HFFc6 (cell line): ENCODE results near the gene ATP1A3. TPM values are rescaled to one million over a fixed set of nuclear protein-coding genes. Genes with fewer than 3 reads are reported as not detected.
A peak's percentile ranks its signal among the peaks of the same experiment; 100 is the strongest.
"Not testable (repeated sequence)": the region's sequence is repeated elsewhere in the genome, so short reads cannot be mapped to it uniquely, and the experiment has no call there.

Experiments used
- DNase-seq: peaks from one replicate; pipeline ENCODE4 v3.0.0-alpha.2; 2018
- H3K27ac Mint-ChIP-seq: 2 replicates; pipeline ENCODE4 v1.8.0; 2020; ENCODE audit warnings: mild to moderate bottlenecking, mixed read lengths
- H3K27me3 Mint-ChIP-seq: 2 replicates; pipeline ENCODE4 v1.8.0; 2021; ENCODE audit warnings: mild to moderate bottlenecking, moderate library complexity, mixed read lengths; ENCODE audit not compliant: insufficient read depth
- H3K36me3 Mint-ChIP-seq: 2 replicates; pipeline ENCODE4 v1.8.0; 2021; ENCODE audit warnings: low read depth, mixed read lengths
- H3K4me1 Mint-ChIP-seq: 2 replicates; pipeline ENCODE4 v1.8.0; 2020; ENCODE audit warnings: low read depth, mixed read lengths
- H3K4me3 Mint-ChIP-seq: 2 replicates; pipeline ENCODE4 v1.8.0; 2020; ENCODE audit warnings: mild to moderate bottlenecking, moderate library complexity, mixed read lengths
- H3K9me3 Mint-ChIP-seq: 2 replicates; pipeline ENCODE4 v1.8.0; 2020; ENCODE audit warnings: mild to moderate bottlenecking, mixed read lengths
- total RNA-seq, 6 experiments: library from RNA; stranded (reverse); fragmentation: NEBNext Ultra II Directional; extraction: Animal tissue kit (Norgen Biotek cat#: 25700); gene quantifications; 2 replicates in 1 of 6; 3 replicates in 5 of 6; pipeline ENCODE4 v1.2.3, GENCODE V29; 2021
- TF ChIP-seq, protein P1 (sequence below): fragments of 200-600 bp; sonication (generic); IDR thresholded peaks from 2 replicates; pipeline ENCODE4 v1.5.0; 2021; ENCODE audit warnings: antibody characterized with exemption, mild to moderate bottlenecking

Gene ATP1A3
- total RNA-seq, 6 experiments from 2014 or later, result 0.10 to 0.66 (median 0.33) TPM; not detected in 2

DNA sequence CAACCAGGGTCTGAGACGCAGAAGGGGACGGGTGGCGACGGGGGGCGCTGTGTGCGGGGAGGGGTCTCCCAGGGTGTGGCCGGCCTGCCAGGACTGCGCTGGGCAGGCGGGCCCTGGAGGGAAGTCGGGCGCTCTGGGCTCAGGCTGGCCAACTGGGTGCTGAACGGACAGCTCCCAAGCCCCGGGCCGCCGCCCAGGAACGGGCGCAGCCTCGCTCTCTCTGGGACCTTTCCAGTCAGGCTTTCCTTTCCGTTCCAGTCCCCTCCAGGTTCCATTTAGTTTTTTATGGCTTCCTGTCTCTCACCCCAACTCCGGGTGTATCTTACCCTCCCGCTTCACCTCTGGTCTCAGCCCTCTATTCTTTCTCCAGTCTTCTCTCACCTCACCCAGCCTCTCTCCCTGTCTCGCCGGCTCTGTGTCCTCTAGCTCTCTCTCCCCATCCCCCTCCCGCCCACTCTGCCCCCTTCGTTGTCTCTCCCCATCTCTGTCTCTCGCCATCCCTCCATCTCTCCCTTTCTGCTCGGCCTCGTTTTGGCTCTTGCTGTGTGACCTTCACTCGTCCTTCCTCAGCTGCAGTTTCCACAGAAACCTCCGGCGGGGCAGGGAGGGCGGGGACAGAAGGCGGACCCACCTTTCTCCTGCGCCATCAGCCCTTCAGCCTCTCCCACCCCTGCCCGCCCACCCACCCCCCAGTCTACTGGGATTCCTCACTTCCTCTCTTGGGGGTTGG lies 3.3 kb upstream of the ATP1A3 start:
- Mint-ChIP-seq H3K4me3 (no peak overlapping the region), H3K36me3 (no peaks in the 10 kb centered on the region), H3K27me3 (peaks cover 52% of the 10 kb centered on the region), H3K4me1 (0 out of 2 replicates have a peak, but pooled peaks cover 4% of the 10 kb centered on the region), H3K9me3 (no peaks in the 10 kb centered on the region), H3K27ac (no peak overlapping the region)
- TF ChIP-seq, protein P1, sequence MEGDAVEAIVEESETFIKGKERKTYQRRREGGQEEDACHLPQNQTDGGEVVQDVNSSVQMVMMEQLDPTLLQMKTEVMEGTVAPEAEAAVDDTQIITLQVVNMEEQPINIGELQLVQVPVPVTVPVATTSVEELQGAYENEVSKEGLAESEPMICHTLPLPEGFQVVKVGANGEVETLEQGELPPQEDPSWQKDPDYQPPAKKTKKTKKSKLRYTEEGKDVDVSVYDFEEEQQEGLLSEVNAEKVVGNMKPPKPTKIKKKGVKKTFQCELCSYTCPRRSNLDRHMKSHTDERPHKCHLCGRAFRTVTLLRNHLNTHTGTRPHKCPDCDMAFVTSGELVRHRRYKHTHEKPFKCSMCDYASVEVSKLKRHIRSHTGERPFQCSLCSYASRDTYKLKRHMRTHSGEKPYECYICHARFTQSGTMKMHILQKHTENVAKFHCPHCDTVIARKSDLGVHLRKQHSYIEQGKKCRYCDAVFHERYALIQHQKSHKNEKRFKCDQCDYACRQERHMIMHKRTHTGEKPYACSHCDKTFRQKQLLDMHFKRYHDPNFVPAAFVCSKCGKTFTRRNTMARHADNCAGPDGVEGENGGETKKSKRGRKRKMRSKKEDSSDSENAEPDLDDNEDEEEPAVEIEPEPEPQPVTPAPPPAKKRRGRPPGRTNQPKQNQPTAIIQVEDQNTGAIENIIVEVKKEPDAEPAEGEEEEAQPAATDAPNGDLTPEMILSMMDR, result no peak
- peak; percentile 10 for DNase-seq

DNA sequence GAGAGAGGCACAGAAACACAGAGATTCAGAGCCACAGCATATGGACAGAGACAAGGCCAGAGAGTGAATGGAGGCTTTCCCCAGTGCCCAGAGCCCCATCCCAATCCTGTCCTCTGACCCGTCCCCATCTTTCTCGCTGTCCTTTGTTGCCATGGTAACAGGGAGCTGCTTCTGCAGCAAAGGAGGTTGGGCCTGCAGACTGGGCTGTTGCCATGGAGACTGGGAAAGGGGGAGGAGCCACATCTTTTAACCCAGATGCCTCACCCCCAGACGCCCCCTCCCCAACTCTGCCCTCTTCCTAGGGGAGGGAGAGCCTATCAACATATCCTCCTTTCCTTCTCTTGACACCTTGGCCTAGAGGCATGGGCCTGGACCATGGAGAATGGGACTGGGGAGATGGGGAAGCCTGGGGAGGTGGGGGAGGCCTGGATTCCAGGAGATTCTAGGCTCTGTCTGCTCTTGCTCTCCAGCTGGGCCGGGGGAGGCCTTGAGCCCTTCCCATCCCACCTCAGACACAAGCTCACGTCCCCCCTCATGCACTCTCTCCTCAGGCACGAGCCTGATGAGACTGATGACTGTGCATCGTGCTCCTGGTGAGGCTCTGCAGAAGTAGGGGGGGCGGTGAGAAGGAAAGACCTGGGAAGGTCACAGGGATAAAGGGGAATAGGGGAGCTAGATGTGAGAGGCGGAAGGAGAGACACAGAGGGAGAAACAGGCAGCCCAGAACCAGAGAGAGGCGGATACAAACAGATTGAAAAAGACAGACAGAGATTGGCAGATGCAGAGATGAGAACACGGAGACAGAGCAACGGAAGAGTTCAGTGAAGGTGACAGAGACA lies 2.1 kb upstream of the ATP1A3 start:
- Mint-ChIP-seq H3K27me3 (peaks cover 44% of the 10 kb centered on the region), H3K4me3 (no peak overlapping the region), H3K27ac (no peak overlapping the region), H3K36me3 (no peaks in the 10 kb centered on the region), H3K9me3 (no peaks in the 10 kb centered on the region), H3K4me1 (0 out of 2 replicates have a peak, but pooled peaks cover 4% of the 10 kb centered on the region)
- TF ChIP-seq, protein P1, result no peak
- no peak for DNase-seq

DNA sequence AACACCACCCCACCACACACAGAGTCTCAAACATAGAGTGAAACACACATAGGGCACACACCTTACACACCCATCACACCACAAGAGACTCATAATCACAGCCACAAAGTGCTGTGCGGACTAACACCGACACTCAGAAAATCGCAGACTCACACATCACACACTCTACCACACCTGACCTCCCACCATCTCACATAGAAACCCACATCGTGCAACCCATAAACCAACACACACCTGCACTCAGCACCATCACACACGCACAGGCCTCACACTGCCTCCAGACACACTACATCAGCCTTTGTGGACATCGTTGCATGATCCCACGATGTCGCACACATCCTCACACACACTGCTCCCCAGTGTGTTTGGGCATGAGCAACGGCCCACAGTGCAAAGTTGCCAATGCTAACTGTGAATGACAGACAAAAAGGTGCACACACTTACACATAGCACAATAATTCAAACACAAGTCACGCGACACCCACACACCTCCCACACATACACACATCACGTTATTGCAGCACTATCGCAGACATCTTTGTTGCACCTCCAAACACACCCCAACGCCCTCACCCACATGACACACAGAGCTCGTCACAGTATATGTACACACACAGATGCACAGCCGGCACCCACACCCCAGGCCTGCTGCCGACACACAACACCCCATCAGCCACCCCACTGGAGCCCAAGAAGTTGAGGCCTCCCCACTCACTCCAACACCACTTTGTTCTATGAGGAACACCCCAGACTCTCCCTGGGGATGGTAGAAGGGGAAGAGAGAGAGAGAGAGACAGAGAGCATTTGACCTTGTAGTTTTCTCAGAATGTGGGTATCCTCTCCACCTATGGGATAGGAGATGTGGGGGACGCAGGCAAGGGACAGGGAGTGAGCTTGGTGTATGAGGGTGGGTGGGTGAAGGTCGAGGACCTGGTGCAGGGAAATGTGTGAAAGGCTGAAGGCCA lies 1.2 kb upstream of the ATP1A3 start:
- Mint-ChIP-seq H3K27ac (no peak overlapping the region), H3K27me3 (peaks cover 36% of the 10 kb centered on the region), H3K4me1 (0 out of 2 replicates have a peak, but pooled peaks cover 4% of the 10 kb centered on the region), H3K9me3 (no peaks in the 10 kb centered on the region), H3K4me3 (no peak overlapping the region), H3K36me3 (no peaks in the 10 kb centered on the region)
- no peak for DNase-seq
- TF ChIP-seq, protein P1, result no peak

DNA sequence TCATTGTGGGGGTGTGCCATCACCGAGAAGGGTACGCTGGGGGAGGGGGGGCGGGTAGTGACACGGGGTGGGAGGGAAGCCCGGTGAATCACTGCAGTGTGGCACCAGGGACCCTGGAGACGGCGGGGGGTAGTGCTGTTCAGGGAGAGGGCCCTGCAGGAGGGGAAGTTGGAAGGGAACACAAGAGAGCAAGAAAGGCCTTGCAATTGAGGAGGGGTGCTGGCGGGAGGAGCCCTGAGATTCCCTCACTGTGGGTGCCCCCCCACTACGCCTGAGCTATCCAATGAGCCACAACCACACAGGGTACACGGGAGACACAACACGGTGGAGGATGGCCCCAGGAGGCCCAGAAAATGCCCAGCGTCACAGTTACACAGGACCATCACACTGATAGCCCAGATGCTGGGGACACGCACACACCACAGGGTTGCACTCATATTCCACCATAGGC lies 516 bp upstream of the ATP1A3 start:
- 0 out of 2 replicates have a peak, but pooled peaks cover 4% of the 10 kb centered on the region for H3K4me1 Mint-ChIP-seq
- no peaks in the 10 kb centered on the region for H3K36me3 Mint-ChIP-seq
- no peak overlapping the region for H3K27ac Mint-ChIP-seq
- no peak for DNase-seq
- no peaks in the 10 kb centered on the region for H3K9me3 Mint-ChIP-seq
- H3K27me3 Mint-ChIP-seq, result peaks cover 30% of the 10 kb centered on the region
- H3K4me3 Mint-ChIP-seq, result no peak overlapping the region
- TF ChIP-seq, protein P1, result no peak

DNA sequence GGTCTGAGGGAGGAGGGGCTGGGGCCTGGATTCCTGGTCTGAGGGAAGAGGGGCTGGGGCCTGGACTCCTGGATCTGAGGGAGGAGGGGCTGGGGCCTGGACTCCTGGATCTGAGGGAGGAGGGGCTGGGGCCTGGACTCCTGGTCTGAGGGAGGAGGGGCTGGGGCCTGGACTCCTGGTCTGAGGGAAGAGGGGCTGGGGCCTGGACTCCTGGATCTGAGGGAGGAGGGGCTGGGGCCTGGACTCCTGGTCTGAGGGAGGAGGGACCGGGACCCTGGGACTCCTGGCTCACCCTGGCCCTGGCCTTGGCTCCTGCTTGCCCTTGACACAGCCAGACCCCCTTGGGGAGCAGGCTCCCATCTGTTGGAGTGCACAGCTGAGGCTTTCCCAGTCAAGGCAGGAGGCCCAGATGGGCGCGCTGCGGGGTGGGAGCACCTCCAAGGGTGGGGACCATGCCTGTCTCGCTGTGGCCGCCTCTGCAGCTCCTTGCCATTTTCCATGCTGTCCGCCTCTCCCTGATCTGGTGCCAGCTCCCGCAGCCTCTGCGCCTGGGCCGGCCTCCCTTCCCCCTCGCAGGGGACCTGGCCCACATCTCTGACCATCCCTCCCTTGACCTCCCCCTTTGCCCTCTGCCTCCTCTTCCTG lies 2.0 kb downstream of the ATP1A3 start:
- DNase-seq, H3K9me3 Mint-ChIP-seq, H3K4me1 Mint-ChIP-seq, H3K4me3 Mint-ChIP-seq, H3K27ac Mint-ChIP-seq, H3K36me3 Mint-ChIP-seq: not testable (repeated sequence)
- H3K27me3 Mint-ChIP-seq, result peaks cover 26% of the 10 kb centered on the region
